Peyer's patch (tissue), 4 donors: Measurements from ENCODE around the gene LSP1. TPM values are rescaled to one million over a fixed set of nuclear protein-coding genes. Genes with fewer than 3 reads are reported as not detected.

Experiments used
- DNase-seq, 3 donors: peaks; one replicate each; pipeline ENCODE4 v3.0.0-alpha.2; 2017 to 2019
- H3K27ac ChIP-seq, 4 donors: fragments of 200-600 bp; sonication (generic); one replicate each; pipeline ENCODE4 v1.5.1; 2016 to 2019
- H3K27me3 ChIP-seq, 2 donors: fragments of 200-600 bp; sonication (generic); one replicate each; pipeline ENCODE4 v1.5.1; 2019
- H3K36me3 ChIP-seq, 3 donors: fragments of 200-600 bp; sonication (generic); one replicate each; pipeline ENCODE4 v1.5.1; 2016 to 2019
- H3K4me1 ChIP-seq, 4 donors: fragments of 200-600 bp; sonication (generic); one replicate each; pipeline ENCODE4 v1.5.1; 2016 to 2019
- H3K4me3 ChIP-seq, 4 donors: fragments of 200-600 bp; sonication (generic); 1 replicate in 3 of 4; 2 replicates in 1 of 4; pipeline ENCODE4 v1.5.1; 2016 to 2019; ENCODE audit warnings: mild to moderate bottlenecking in 1 of 4
- H3K9me3 ChIP-seq, 4 donors: fragments of 200-600 bp; sonication (generic); one replicate each; pipeline ENCODE4 v1.5.1; 2016 to 2019; ENCODE audit warnings: mild to moderate bottlenecking in 1 of 4
- CTCF ChIP-seq, 6 experiments: fragments of 450-650 bp in 4 of 6; fragments of 200-600 bp in 2 of 6; sonication (generic) in 1 of 6; IDR thresholded peaks; one replicate each; pipeline ENCODE4 v1.5.1; 2017 to 2019; ENCODE audit warnings: antibody characterized with exemption in 6 of 6, mild to moderate bottlenecking in 3 of 6, moderate library complexity in 1 of 6
- POLR2A ChIP-seq, 2 donors: fragments of 450-650 bp; IDR thresholded peaks; one replicate each; pipeline ENCODE4 v1.5.1; 2017; ENCODE audit warnings: antibody characterized with exemption in 2 of 2, mild to moderate bottlenecking in 2 of 2, moderate library complexity in 2 of 2
- total RNA-seq, 4 donors: library from RNA; depleted of rRNA; stranded (reverse); fragments of >200 nt; gene quantifications; one replicate each; pipeline ENCODE4 v1.1.0, GENCODE V29; 2016

LSP1 gene
- total RNA-seq, 4 donors from 2014 or later, result 10.6 to 175 (median 15.4) TPM

- Histone ChIP-seq H3K27ac (peak overlapping the region in 3 of 4 donors; percentile 59 to 79 (median 74)), H3K4me1 (peaks cover 0 to 26% (median 8%) of the 10 kb centered on the region in 4 donors), H3K36me3 (no peaks in the 10 kb centered on the region), H3K9me3 (no peaks in the 10 kb centered on the region), H3K27me3 (no peaks in the 10 kb centered on the region), H3K4me3 (no peak overlapping the region)
- DNase-seq, result no peak
- no peak for TF ChIP-seq POLR2A (IDR thresholded peaks at IDR 0.05)
- no peak for TF ChIP-seq CTCF (IDR thresholded peaks at IDR 0.05)
Observed at GRCh38 chr11:1862588-1863351, 9.9 kb downstream of the LSP1 start.

GRCh38 chr11:1863352-1864216, 10.7 kb downstream of the LSP1 start:
- Histone ChIP-seq H3K27me3 (no peaks in the 10 kb centered on the region), H3K36me3 (no peaks in the 10 kb centered on the region), H3K27ac (peak overlapping the region; percentile 42 to 79 (median 66)), H3K4me1 (peaks cover 0 to 26% (median 11%) of the 10 kb centered on the region in 4 donors), H3K4me3 (peak overlapping the region in 2 of 4 donors; percentile 21 to 36), H3K9me3 (no peaks in the 10 kb centered on the region)
- DNase-seq, result no peak
- TF ChIP-seq POLR2A (IDR thresholded peaks at IDR 0.05), result no peak
- no peak for TF ChIP-seq CTCF (IDR thresholded peaks at IDR 0.05)

GRCh38 chr11:1864231-1864630, 11.3 kb downstream of the LSP1 start:
- no peaks in the 10 kb centered on the region for H3K27me3 ChIP-seq
- DNase-seq, result no peak
- H3K4me1 ChIP-seq, result peaks cover 0 to 26% (median 16%) of the 10 kb centered on the region in 4 donors
- TF ChIP-seq POLR2A (IDR thresholded peaks at IDR 0.05) (no peak), CTCF (IDR thresholded peaks at IDR 0.05) (no peak)
- no peaks in the 10 kb centered on the region for H3K9me3 ChIP-seq
- H3K36me3 ChIP-seq, result no peaks in the 10 kb centered on the region
- peak overlapping the region; percentile 40 to 79 (median 66) for H3K27ac ChIP-seq
- peak overlapping the region in 1 of 4 donors; percentile 36 for H3K4me3 ChIP-seq

GRCh38 chr11:1864831-1865665, 12.2 kb downstream of the LSP1 start:
- TF ChIP-seq POLR2A (IDR thresholded peaks at IDR 0.05) (no peak), CTCF (IDR thresholded peaks at IDR 0.05) (no peak)
- DNase-seq, result no peak
- H3K27ac ChIP-seq, result peak overlapping the region; percentile 40 to 79 (median 66)
- H3K4me1 ChIP-seq, result peaks cover 0 to 27% (median 18%) of the 10 kb centered on the region in 4 donors
- H3K4me3 ChIP-seq, result peak overlapping the region in 1 of 4 donors; percentile 36
- H3K9me3 ChIP-seq, result no peaks in the 10 kb centered on the region
- H3K27me3 ChIP-seq, result no peaks in the 10 kb centered on the region
- H3K36me3 ChIP-seq, result no peaks in the 10 kb centered on the region

- DNase-seq, result no peak
- Histone ChIP-seq H3K27ac (no peak overlapping the region), H3K4me1 (peaks cover 0 to 38% (median 22%) of the 10 kb centered on the region in 4 donors), H3K27me3 (no peaks in the 10 kb centered on the region), H3K9me3 (no peaks in the 10 kb centered on the region), H3K4me3 (no peak overlapping the region), H3K36me3 (no peaks in the 10 kb centered on the region)
- no peak for TF ChIP-seq POLR2A (IDR thresholded peaks at IDR 0.05)
Observed at GRCh38 chr11:1866226-1866625, 13.3 kb downstream of the LSP1 start.
